Fibroblast of peridontal ligament (primary cell): Measurements from ENCODE around the gene MAP3K13.

Experiments
- DNase-seq: peaks from one replicate; pipeline ENCODE4 v3.0.0-alpha.2; 2010; ENCODE audit errors: extremely low read depth

Gene MAP3K13, protein sequence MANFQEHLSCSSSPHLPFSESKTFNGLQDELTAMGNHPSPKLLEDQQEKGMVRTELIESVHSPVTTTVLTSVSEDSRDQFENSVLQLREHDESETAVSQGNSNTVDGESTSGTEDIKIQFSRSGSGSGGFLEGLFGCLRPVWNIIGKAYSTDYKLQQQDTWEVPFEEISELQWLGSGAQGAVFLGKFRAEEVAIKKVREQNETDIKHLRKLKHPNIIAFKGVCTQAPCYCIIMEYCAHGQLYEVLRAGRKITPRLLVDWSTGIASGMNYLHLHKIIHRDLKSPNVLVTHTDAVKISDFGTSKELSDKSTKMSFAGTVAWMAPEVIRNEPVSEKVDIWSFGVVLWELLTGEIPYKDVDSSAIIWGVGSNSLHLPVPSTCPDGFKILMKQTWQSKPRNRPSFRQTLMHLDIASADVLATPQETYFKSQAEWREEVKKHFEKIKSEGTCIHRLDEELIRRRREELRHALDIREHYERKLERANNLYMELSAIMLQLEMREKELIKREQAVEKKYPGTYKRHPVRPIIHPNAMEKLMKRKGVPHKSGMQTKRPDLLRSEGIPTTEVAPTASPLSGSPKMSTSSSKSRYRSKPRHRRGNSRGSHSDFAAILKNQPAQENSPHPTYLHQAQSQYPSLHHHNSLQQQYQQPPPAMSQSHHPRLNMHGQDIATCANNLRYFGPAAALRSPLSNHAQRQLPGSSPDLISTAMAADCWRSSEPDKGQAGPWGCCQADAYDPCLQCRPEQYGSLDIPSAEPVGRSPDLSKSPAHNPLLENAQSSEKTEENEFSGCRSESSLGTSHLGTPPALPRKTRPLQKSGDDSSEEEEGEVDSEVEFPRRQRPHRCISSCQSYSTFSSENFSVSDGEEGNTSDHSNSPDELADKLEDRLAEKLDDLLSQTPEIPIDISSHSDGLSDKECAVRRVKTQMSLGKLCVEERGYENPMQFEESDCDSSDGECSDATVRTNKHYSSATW

DNA sequence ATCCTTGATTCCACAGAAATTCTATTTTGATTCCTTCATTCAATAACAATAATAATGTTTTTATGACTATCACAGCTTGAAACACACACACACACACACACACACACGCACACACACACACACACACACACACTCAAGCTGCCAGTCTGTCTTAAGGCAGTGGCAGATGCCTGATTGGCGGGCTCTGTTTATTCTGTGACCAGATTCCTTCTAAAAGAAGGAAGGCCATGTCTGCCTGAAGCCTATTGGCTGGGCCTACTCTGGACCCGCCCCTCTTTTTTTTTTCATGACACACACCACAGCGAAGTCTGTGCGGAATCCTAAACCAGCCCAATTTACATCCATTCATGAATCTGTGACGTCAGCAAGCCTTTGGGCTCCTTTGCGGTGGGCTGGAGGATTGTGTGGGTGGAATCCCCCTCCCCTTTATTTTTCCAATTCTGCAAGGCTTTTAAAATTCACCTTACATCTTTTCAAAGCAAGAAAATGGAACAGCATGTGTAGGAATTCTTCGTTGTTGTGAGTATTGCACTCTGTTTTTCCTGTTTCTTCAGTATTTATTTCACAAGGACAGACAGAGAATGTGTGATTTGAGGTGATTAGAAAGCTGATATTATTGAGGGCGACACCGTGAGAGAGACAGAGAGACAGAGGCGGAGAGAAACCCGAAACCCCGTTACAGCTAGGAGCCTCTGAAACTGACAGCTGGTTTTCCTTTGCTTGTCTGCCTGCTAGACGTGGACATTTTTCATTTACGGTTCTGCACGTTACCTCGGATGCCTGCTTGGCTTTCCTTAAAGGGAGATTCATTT lies at the start of gene MAP3K13:
TSS of gene MAP3K13 (plus strand) at position 287 of the 812 bp plus-strand sequence. CDS start 65,446 bp downstream, outside the sequence.
- peak; percentile 96 for DNase-seq

DNA sequence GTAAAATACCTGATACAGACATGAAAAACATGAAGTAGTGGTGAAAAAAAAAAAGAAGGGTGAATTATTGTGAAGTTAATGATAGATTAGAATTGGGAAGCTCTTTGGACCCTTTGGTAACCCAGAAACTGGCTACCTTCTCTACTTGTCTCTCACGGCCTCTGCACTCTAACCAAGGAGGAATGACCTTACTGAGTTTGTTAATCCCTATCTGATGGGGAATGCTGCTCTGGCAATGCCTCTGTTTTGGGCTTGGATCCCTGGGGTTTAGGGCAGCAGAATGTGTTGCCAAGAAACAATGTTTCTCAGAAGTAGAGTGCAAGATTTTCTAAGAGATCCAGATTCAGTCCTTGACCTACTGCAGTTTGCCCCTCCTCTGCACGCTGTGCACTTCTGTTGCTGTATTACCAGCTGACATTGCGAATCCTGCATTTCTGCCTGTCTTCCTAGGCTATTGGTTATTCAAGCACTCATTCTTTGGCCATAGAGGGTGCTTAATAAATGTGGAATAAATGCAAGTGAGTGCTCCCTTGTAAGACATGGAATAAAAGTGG lies 49.2 kb upstream of the MAP3K13 start:
- DNase-seq = peak; percentile 19

DNA sequence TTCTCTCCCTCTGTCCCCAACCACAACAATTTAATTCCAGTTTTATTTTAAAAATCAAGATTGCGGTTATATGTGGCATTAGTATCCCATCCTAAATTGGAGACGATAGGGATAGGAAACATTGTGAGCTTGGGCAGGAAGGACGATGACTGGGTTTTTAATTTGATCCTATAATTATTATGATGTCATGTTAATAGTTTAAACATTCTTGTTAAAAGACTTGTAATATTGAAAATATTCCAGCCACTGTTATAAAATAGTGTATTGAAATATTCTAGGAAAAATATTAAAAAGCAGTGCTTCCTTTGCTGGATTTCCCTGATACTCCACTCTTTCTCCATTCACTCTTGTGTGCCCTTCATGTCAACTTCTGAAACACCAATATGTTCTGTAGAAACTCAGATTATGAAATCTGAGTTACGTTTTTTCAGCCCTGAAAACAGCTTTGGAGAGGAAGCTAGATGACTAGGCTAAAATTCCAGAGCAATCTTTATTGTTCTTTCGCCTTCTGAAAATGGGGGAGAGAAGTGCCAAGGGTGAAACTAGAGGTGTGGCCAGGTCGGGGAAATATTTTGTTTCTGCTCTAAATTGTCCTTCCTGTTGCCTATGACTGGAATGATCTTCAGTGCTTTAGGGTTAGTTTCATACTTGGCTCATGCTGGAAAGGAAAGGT lies 46.1 kb upstream of the MAP3K13 start:
- peak; percentile 23 for DNase-seq

DNA sequence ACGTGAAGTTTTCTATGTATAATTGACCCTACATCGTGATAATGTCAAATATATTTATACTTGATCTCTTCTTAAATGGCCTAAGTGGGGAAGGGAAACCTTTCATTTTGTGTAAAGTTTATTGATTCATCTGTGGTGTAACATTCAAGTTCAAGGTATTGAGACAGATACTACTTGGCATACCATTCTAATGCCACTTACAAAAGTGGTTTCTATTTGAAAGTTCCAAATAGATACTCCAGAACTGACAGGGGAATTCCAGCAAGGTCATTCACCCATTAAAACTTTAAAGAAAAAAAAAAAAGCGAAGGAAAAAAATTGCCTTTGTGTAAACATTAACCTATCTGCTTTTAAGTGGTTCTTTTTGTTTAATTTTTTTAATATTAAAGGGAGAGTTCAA lies 45.3 kb upstream of the MAP3K13 start:
- no peak for DNase-seq

DNA sequence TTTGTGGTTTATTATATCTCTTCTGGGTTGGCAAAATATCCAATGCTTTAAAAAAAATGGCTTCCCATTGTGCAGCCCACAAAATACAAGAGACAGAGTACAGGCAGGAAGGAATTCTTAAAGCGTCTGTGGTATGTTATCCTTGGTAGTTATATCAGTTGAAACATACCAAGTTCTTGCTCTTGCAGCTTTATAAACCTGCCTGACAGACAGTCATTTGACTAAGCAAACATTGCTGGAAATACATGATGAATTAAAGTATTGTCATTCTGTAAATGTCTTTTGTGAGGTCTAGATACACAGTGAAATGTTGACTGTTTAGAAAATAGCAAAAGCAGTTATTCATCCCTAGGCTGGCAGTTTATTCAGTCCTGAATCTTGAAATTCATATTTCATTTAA lies 44.8 kb upstream of the MAP3K13 start:
- DNase-seq = no peak

DNA sequence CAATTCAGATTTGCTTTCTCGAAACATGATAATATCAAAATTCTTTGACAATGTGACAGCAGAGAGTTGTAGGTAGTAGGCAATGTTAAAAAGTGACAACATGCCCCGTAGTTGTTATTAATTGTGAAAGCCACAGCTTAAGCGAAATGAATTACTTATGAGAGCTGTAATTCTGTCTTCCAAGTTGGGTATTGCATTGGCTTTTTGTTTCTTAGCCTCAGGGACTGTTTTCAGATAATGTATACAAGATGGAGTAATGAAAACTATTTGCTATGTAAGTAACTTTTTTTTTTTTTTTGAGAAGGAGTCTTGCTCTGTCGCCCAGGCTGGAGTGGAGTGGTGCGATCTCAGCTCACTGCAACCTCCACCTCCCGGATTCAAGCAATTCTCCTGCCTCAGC lies 43.1 kb upstream of the MAP3K13 start:
- DNase-seq = no peak

DNA sequence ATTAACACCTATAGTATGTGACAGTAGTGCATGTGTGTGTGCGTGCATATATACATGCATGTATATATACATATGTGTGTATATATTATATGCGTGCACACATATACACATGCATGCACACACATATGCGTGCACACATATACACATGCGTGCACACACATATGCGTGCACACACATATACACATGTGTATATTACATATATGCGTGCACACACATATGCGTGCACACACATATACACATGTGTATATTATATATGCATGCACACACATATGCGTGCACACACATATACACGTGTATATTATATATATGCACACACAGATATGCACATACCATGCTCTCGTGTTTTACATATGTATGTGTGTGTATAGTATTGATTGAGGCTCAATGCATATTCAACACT lies 42.0 kb upstream of the MAP3K13 start:
- DNase-seq = no peak

DNA sequence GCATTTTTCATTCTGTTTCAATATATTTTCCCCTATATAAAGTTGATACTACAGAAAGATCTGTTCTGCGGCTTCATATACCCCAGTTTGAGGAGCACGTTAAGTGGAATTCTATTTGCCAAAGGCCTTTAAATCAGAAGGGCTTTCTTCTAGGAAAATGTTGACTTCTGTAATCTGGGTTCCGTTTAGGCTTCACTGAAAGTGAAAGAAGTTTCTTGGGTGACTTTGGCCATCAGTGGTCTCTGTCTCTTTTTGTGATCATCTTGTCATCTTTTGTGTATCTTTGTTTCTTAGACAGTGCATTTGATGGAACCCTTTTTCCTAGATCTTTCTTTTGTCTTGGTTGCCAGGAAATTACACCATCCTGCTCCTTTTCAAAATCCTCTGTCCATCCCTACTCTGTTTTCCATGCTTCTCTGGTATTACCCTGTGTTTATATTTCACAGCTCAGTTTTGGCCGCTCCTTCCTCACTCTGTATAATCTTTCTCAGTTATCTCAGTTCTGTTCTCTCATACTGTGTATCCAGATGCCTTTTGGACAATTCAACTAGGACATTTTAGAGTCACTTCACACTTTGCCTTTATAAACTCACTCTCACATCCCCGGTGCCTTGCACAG lies 40.7 kb upstream of the MAP3K13 start:
- DNase-seq = no peak

DNA sequence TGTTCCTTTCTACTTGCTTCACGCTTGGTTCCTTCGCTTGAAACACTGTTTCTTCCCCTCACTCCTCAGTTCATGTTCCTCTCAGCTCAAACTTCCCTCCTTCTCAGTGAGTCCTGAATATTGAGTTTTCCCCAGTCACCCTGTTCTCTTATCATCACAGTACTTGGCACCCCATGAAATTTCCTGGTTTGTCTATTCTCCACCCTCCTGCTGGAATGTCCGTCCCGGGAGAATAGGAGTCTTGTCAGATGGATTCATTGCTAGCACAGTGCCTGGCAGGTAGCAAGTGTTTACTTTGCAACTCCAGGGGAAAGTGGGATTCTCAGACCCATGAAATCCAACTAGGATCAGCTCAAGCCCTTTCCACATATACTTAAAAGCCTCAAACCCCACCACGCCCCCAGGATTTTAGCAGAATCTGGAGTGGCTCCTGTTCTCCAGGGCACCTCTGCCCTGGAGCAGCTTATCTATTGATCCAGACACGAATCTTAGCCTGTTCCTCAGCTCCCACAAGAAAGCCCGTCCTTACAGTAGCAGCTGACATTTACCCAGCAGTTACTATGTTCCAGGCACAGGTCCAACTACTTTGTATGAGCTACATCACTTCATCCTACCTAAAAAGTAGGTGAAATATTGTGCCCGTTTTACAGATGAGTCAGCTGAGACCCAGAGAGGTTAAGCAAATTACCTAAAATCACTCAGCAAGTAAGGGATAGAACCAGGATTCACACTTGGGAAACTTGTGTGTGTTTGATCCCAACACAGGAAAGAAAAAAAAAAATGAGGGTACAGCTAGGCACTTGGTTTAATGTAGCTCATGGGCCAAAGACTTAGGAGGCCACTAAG lies 36.8 kb upstream of the MAP3K13 start:
- DNase-seq = no peak

DNA sequence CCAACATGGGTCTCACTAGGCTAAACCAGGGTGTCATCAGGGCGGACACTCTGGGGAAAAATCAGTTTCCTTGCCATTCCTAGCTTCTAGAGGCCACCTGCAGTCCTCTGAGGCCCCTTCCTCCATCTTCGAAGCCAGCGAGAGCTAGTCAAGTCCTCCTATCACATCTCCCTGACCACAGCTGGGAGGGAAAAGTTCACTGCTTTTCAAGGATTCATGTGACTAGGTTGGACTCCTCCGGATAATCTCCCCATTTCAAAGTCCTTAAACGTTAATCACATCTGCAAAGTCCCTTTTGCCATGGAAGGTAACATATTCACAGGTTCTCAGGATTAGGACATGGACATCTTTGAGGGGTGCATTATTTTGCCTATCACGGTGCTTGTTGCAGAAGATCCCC lies 35.9 kb upstream of the MAP3K13 start:
- DNase-seq = no peak

DNA sequence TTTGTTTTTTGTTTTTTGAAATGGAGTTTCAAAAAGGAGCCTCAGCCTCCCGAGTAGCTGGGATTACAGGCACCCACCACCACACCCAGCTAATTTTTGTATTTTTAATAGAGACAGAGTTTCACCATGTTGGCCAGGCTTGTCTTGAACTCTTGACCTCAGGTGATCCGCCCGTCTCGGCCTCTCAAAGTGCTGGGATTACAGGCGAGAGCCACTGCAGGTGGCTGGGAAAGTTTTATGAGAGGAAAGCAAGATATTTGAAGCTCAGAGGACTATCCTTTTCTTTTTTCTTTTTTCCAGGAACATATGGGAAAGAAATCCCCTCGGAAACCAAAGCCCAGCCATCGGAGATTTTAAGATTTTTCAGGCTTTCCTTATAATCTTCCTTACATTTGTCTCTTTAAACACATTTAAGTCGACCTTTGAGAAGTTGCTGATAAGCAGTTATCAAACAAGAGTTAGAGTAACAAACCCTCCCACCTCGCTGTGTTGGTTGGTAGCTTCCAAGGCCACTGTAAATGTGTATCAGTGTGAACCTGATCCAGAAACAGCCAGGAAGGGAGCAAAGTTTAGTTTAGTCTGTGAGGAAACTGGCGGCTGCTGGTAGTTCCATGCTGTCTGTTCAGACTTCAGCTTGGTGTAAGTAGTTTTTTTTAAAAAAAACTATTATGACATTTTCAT lies 34.5 kb upstream of the MAP3K13 start:
- no peak for DNase-seq

DNA sequence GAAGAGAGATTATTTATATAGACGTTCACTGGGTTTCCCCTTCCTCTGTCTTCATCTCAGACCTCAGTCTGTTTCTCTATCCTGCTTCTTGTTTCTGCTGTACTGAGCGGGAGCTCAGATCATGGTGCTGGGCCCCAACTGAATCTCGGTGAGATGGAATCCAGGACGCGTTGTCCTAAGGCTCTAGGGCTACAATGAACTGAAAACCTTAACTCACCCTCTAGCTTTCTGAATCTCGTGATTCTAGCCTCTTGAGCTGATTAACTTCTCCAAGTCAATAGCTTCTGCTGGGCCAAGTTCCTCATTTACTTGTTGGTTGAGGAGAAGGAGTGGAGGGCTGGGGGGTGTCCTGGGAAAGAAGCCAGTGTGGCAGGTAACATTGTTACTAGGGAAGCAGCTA lies 32.7 kb upstream of the MAP3K13 start:
- no peak for DNase-seq

DNA sequence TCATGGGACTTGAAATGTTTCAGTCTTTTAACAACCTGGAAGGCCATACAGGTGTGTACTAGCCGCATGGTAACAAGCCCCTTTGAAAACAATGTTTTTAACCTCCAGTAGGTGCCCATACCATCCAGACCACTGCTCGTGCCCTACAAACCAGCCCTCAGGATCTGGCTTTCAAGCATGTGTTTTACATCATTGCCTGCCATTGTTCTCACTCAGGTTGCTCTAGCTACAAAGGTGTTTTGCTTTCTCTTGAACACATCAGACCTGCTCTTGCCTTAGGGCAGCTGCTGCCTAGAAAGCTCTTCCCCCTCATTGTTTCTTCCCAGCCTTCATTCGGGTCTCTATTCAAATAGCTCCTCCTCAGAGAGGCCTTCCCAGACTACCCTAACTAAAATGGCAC lies 32.3 kb upstream of the MAP3K13 start:
- no peak for DNase-seq

DNA sequence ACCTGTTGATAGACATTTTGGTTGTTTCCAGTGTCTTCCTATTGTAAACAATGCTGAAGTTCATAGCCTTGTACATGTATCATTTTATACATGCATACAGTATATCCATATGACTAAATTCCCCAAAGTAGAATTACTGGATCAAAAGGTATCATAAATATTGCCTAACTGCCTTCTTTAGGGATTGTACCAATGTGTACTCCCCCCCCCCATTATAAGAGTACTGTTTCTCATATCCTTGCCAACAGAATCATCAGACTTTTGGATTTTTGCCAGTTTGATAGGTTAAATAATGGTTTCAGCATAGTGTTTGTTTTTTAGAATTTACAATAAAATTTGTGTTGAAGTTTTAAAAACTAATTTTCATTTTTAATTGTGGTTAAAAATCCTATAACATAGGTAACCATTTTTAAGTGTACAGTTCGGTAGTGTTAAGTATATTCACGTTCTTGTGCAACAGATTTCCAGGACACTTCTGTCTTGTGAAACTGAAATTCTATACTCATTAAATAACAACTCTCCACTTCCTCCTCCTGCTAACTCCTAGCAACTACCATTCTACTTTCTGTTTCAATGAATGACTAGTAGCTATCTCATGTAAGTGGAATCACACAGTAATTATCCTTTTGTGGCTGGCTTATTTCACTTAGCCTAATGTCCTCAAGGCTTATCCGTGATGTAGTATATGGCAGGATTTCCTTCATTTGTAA lies 30.8 kb upstream of the MAP3K13 start:
- DNase-seq = peak; percentile 70

DNA sequence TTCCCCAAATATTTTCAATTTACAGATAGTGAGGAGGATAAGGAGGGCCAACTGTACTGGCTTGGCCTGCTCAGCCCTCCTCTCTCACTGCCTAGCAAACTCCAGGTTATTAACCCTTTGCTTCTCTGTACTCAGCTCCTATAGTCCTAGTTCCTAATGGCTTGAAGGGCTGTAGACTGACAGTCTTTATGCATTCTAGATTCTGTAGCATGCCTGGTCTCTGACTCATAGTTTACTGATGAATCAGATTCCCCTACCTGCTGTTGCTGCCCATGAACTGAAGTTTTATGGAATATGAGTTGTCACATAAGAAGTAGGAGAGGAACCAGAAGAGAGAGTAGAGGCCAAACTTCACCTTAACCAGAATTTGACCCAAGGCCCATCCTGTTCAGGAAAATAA lies 27.1 kb upstream of the MAP3K13 start:
- no peak for DNase-seq

DNA sequence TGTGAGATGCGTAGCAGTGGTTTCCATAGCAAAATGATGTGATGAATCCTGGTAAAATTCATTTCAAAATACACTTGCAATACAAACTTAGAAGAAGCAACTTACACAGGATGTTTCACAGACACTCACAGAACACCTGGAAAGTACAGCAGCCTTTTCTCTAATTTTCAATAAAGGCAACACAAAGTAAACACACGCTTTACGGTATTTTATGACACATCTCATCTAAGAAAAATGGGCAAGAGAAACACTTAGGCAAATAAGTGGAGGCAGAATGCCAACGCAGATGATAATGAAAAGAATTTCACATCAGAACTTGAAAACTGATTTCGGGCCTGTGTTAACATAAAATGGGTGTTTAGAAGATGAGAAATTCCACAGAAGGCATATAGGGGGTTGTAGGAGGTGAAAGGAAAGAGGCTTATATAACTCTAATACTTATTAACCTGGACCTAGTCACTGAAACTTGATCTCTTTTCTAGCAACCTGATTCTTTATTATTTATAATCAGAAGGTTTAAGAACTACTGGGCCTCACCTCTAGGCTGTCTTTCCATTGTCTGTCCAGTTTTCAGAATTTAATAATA lies 25.6 kb upstream of the MAP3K13 start:
- no peak for DNase-seq

DNA sequence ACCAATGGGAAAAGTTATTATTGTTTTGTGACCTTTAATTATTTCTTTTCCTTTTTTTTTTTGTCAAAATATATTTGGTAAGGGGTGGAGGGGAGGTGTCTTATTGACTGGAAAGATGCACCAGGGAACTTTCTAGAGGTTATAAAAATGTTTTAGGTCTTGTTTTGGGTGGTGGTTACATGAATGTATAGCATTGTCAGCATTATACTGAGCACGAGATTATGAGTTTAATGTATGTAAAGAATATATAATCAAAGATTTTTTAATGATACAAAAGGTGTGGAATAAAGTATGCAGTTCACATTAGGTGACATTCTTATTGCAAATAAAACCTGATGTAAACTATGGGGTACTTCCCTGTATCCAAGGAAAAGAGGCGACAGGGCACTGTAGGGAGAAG lies 23.0 kb upstream of the MAP3K13 start:
- no peak for DNase-seq

DNA sequence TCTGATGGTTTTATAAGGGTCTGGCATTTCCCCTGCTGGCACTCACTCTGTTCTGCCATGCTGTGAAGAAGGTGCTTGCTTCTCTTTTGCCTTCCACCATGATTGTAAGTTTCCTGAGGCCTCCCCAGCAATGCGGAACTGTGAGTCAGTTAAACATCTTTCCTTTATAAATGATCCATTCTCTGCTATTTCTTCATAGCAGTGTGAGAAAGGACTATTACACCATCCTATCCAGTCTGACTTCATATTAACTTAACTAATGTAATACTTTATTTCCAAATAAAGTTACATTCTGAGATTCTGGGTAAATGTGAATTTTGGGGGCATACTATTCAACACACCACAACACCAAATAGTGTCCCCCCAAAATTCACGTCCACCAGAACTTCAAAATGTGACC lies 22.2 kb upstream of the MAP3K13 start:
- no peak for DNase-seq
